Thyroid gland (tissue), 4 donors: Measurements from ENCODE around the gene INPP5D. TPM values are rescaled to one million over a fixed set of nuclear protein-coding genes. Genes with fewer than 3 reads are reported as not detected.

Source experiments
- DNase-seq, 2 donors: peaks; one replicate each; pipeline ENCODE4 v3.0.0-alpha.2; 2019
- H3K27ac ChIP-seq, 3 donors: fragments of 200-600 bp; sonication (generic); 1 replicate in 2 of 3; 2 replicates in 1 of 3; pipeline ENCODE4 v1.5.1; 2016 to 2019; ENCODE audit warnings: mild to moderate bottlenecking in 1 of 3, moderate library complexity in 1 of 3
- H3K27me3 ChIP-seq: fragments of 200-600 bp; sonication (generic); one replicate; pipeline ENCODE4 v1.5.1; 2019
- H3K36me3 ChIP-seq, 2 donors: fragments of 200-600 bp; sonication (generic); one replicate each; pipeline ENCODE4 v1.5.1; 2016 to 2019
- H3K4me1 ChIP-seq, 2 donors: fragments of 200-600 bp; sonication (generic); one replicate each; pipeline ENCODE4 v1.5.1; 2017 to 2019
- H3K4me3 ChIP-seq, 3 donors: fragments of 200-600 bp; sonication (generic); replicated peaks in 1 of 3; 1 replicate in 2 of 3; 2 replicates in 1 of 3; pipeline ENCODE4 v1.5.1; 2016; ENCODE audit warnings: mild to moderate bottlenecking in 1 of 3
- H3K9me3 ChIP-seq: fragments of 200-600 bp; sonication (generic); one replicate; pipeline ENCODE4 v1.5.1; 2017
- CTCF ChIP-seq, 6 experiments: fragments of 200-600 bp in 3 of 6; fragments of 450-650 bp in 3 of 6; sonication (generic) in 3 of 6; IDR thresholded peaks; one replicate each; pipeline ENCODE4 v1.5.1; 2016 to 2019; ENCODE audit warnings: antibody characterized with exemption in 6 of 6, mild to moderate bottlenecking in 2 of 6, inconsistent platforms in 1 of 6, moderate library complexity in 1 of 6
- POLR2A ChIP-seq, 2 donors: fragments of 450-650 bp; IDR thresholded peaks; one replicate each; pipeline ENCODE4 v1.6.1; 2017; ENCODE audit warnings: antibody characterized with exemption in 2 of 2, mild to moderate bottlenecking in 2 of 2, moderate library complexity in 1 of 2
- WGBS, 2 donors: methylation state at CpG; one replicate each; pipeline ENCODE4 v1.1.5; 2017; 5-methylcytosine and 5-hydroxymethylcytosine counted together
- intact Hi-C: fragments of 100-400 bp; cut with DNase I; formaldehyde crosslinking; loops from one replicate; pipeline ENCODE4 v1.15.1; 2023
- total RNA-seq, 4 donors: library from RNA; depleted of rRNA; stranded (reverse); fragments of >200 nt; gene quantifications; one replicate each; pipeline ENCODE4 v1.2.3, GENCODE V29; 2016

INPP5D gene
- total RNA-seq, 4 donors from 2014 or later = 7.1 to 13.4 (median 10.5) TPM

GRCh38 chr2:233135421-233135820, 75.3 kb downstream of the INPP5D start:
- 99 to 100% methylated on average over 1 of the region's 1 CpG for WGBS, 2 donors
- Histone ChIP-seq H3K4me1 (no peaks in the 10 kb centered on the region), H3K27ac (no peak overlapping the region), H3K36me3 (no peaks in the 10 kb centered on the region), H3K4me3 (no peak overlapping the region), H3K27me3 (no peaks in the 10 kb centered on the region), H3K9me3 (no peaks in the 10 kb centered on the region)
- intact Hi-C loops = no loop called here
- no peak for TF ChIP-seq POLR2A (IDR thresholded peaks at IDR 0.05)
- TF ChIP-seq CTCF (IDR thresholded peaks at IDR 0.05) = no peak
- no peak for DNase-seq

GRCh38 chr2:233137040-233137439, 76.9 kb downstream of the INPP5D start:
- WGBS, 2 donors = 90 to 97% methylated on average over 2 of the region's 2 CpGs

GRCh38 chr2:233140077-233140585, 80.0 kb downstream of the INPP5D start:
- Histone ChIP-seq H3K9me3 (no peaks in the 10 kb centered on the region), H3K27me3 (no peaks in the 10 kb centered on the region), H3K4me3 (no peak overlapping the region), H3K36me3 (no peaks in the 10 kb centered on the region), H3K4me1 (no peaks in the 10 kb centered on the region), H3K27ac (no peak overlapping the region)
- TF ChIP-seq POLR2A (IDR thresholded peaks at IDR 0.05) (no peak), CTCF (IDR thresholded peaks at IDR 0.05) (no peak)
- intact Hi-C loops = no loop called here
- WGBS, 2 donors = 63 to 64% methylated on average over 5 of the region's 5 CpGs
- DNase-seq = no peak

More at GRCh38 chr2:233137040-233137439, 76.9 kb downstream of the INPP5D start:
- intact Hi-C loops = no loop called here
- TF ChIP-seq POLR2A (IDR thresholded peaks at IDR 0.05) (no peak), CTCF (IDR thresholded peaks at IDR 0.05) (no peak)
- no peaks in the 10 kb centered on the region for H3K9me3 ChIP-seq
- no peak overlapping the region for H3K27ac ChIP-seq
- H3K36me3 ChIP-seq = no peaks in the 10 kb centered on the region
- no peak for DNase-seq
- no peaks in the 10 kb centered on the region for H3K4me1 ChIP-seq
- H3K4me3 ChIP-seq = no peak overlapping the region
- H3K27me3 ChIP-seq = no peaks in the 10 kb centered on the region

- Histone ChIP-seq H3K27me3 (no peaks in the 10 kb centered on the region), H3K4me3 (no peak overlapping the region), H3K27ac (no peak overlapping the region), H3K9me3 (no peaks in the 10 kb centered on the region), H3K36me3 (no peaks in the 10 kb centered on the region), H3K4me1 (no peaks in the 10 kb centered on the region)
- TF ChIP-seq POLR2A (IDR thresholded peaks at IDR 0.05) = no peak
- no peak for TF ChIP-seq CTCF (IDR thresholded peaks at IDR 0.05)
- 69 to 86% methylated on average over 7 of the region's 7 CpGs for WGBS, 2 donors
- no peak for DNase-seq
- intact Hi-C loops = no loop called here
These were observed 80.8 kb downstream of the INPP5D start for GRCh38 chr2:233140978-233141377.

- 27 to 30% methylated on average over 4 of the region's 4 CpGs for WGBS, 2 donors
- H3K36me3 ChIP-seq = no peaks in the 10 kb centered on the region
- TF ChIP-seq POLR2A (IDR thresholded peaks at IDR 0.05) (no peak), CTCF (IDR thresholded peaks at IDR 0.05) (no peak)
- DNase-seq = no peak
- H3K4me1 ChIP-seq = no peaks in the 10 kb centered on the region
- intact Hi-C loops = no loop called here
- no peaks in the 10 kb centered on the region for H3K27me3 ChIP-seq
- H3K27ac ChIP-seq = no peak overlapping the region
- no peaks in the 10 kb centered on the region for H3K9me3 ChIP-seq
- no peak overlapping the region for H3K4me3 ChIP-seq
These were observed 81.8 kb downstream of the INPP5D start for GRCh38 chr2:233141901-233142300.
